Muscle of arm (tissue), 12 donors: ENCODE data around the gene BTBD9. TPM values are rescaled to one million over a fixed set of nuclear protein-coding genes. Genes with fewer than 3 reads are reported as not detected.

Experiments
- DNase-seq: peaks from one replicate; pipeline ENCODE4 v3.0.0-alpha.2; 2013
- polyA plus RNA-seq, 12 donors: library from polyadenylated mRNA; unstranded; fragments of 120-200 nt; gene quantifications; one replicate each; pipeline ENCODE4 v1.2.1, GENCODE V29; 2013; ENCODE audit not compliant: insufficient read length in 12 of 12

Gene BTBD9
- polyA plus RNA-seq, 12 donors, result 7.6 to 9.8 (median 8.5) TPM; not detected in 1

- no peak for DNase-seq
Measured at GRCh38 chr6:38198219-38198618, 441.5 kb downstream of the BTBD9 start.

DNA sequence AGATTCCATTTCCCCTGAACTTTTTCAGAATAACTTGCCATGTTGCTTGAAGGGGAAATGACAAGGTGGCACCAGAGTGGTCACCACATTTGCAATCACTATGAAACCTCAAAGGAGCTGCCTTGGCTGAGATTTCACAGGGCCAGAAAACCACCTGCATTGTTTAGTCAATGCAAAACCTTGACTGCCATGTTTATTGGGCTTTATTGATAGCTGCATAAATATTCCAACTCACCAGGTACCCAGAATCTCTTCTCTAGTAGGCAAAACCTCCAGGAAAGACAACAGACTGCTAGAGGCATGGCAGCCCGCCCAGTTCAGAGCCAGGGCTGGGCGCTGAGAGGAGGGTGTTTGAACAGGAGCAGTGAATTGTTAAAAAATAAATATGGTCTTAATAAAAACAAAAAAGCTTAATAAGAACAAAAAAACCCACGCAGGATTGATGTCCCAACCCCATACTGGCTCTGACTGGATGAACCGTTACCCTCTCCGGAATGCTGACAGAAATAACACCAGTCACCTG is 444.6 kb downstream of the BTBD9 start:
- DNase-seq, result no peak

- DNase-seq, result no peak
Measured at GRCh38 chr6:38194589-38194988, 445.1 kb downstream of the BTBD9 start.

GRCh38 chr6:38194282-38194572 is 445.5 kb downstream of the BTBD9 start:
- no peak for DNase-seq

DNA sequence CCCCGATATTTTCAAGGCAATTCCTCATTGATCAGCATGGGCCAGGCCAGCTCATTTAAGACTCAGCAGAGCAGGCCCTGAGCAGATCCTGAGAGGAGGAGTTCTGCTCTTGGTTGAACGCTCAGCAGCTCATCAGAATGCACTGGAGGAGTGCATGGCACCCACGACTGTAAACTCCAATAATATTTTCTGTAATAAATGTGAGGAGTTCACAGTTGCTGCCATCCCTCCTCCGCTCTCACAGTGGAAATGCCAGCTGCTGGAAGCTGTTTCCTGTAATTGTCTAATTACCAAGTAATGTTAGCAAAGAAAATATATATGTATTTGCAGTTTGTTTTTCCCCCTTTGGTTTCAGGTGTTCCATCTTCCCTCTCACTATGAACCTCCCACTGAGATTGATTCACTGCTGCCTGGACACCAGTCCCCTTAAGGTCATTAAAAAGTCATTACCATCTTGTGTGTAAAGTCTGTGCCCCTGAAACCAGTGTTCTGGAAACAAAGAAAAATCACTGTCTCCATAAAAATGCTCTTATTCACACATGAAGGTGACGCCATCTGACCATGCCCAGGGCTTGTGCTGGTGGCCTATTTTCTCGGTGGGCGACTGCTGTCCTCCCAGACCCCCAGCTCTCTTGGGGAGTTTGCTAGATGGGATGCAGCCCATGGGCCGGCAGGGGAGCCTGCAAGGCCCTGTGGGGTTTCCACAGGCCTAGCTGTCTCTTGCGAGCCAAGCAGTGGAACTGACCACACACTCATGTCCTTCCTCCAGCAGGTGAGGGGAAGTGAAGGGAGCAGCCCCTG is 446.0 kb downstream of the BTBD9 start:
- DNase-seq, result no peak

DNA sequence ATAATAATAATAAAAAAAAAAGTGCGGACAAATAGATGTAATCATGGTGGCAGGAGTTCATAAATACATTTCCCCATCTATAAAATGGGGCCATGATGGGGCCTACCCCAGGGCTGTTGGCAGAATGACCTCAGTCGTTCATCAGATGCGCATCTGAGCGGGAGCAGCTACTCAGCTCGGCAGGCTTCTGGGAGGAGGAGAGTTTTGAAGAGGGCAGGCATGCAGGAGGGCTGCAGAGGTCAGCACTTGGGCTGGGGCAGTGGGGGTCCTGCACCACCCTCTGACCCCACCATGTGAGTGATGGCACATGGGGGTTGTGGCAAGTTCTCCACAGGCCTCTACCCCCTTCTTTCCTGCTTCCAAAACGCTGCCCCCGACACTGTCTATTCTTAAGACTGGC is 446.7 kb downstream of the BTBD9 start:
- DNase-seq, result no peak

GRCh38 chr6:38192487-38192886 is 447.2 kb downstream of the BTBD9 start:
- DNase-seq, result no peak

GRCh38 chr6:38192011-38192410 is 447.7 kb downstream of the BTBD9 start:
- no peak for DNase-seq

DNA sequence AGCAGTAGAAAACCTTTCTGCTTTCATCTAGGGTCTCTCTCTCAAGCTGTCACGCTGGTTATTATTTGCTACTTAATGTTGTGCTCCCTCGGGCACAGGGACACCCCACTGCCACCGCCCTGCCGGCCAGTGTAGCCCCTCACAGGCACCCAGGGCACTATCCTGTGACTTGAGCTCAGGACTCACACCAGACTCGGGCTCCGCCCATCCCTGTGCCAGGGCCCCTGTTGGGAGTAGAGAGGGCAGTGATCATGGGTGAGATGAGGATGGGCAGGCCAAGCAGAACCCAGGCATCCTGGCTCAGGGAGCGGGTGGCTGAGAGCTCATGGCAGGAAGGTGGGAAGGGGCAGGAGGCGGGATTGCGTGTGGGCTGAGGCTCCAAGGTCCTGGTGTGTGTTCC is 448.3 kb downstream of the BTBD9 start:
- no peak for DNase-seq

GRCh38 chr6:38188677-38189335 is 450.9 kb downstream of the BTBD9 start:
- DNase-seq, result no peak

GRCh38 chr6:38187811-38188590 is 451.7 kb downstream of the BTBD9 start:
- no peak for DNase-seq

DNA sequence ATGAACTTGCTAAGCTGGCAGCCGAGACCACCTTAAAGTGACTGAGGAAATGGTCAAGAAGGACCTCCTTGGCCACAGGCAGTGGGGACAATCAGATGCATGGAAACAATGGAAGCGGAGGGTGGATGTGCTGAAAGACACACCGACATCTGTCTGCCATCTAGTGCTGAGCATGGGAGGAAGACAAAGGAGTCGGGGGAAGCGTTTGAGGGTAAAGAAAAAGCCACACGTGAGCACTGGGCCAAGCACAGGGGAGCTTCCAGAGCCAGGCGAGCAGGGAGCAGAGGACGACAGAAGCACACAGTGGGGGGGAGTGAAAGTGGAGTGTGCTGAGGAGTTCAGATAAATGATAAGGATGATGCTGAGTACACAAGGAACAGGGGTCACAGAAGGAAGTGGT is 452.4 kb downstream of the BTBD9 start:
- no peak for DNase-seq

- DNase-seq, result no peak
Measured at GRCh38 chr6:38185752-38186151, 454.0 kb downstream of the BTBD9 start.

DNA sequence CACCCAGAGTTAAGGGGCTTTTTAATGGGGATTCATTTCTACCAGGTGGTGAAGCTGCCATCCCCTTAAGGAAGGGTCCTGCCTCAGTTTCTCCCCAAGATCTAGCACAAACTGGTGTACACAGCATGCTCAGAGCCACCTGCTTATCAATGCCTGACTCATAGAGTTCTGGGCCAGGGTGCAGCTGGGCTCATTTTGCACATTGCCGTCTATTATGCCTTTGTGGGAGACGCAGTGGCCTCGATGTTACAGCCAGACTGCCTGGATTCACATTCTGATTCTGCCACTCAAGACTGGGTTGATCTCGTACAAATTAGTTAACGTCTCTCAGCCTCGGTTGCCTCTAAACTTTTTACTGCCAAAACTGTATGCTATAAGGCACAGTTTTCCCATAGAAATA is 454.5 kb downstream of the BTBD9 start:
- DNase-seq, result no peak

DNA sequence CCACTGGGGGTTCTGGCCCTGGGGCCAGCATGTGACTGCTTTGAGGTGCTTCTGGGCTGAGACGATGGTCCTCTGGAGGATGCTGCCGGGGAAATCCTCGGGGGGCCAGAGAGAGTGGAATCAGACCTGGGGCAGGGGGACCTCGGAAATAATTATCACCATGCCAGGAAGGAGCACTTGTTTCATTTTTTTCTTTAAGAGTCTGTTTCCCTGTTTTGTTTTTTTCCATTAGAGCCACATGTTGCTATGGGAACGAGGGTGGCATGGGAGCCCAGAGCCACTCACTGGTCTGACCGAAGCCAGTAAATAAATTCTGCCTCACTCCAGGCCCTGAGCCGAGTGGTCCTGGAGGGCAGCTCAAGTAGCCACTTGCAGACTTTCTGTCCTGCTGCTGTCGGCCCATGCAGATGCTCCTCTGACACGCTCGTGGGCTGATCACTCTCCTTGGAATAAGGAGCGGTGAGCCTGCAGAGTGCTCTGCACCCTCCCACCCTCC is 455.1 kb downstream of the BTBD9 start:
- no peak for DNase-seq

GRCh38 chr6:38183856-38184584 is 455.7 kb downstream of the BTBD9 start:
- no peak for DNase-seq

GRCh38 chr6:38182426-38182825 is 457.3 kb downstream of the BTBD9 start:
- DNase-seq, result no peak

DNA sequence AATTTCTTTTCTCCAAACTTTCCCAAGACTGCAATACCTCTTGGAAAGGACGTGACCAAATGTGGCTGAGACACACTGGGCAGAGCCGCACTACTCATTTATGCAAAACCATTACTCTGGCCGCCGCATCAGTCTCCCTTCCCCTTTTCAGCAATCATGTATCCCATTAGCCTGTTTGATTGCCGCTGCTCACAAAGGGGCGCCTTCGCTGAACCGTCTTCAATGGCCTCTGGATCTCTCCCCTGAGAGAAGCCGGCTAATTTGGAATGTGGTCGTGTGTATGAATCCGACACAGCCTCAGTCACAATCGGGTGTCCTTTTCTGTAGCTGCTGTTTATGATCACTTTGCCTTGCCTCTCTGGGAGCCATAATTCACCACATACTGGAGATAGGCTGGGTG is 459.1 kb downstream of the BTBD9 start:
- no peak for DNase-seq

DNA sequence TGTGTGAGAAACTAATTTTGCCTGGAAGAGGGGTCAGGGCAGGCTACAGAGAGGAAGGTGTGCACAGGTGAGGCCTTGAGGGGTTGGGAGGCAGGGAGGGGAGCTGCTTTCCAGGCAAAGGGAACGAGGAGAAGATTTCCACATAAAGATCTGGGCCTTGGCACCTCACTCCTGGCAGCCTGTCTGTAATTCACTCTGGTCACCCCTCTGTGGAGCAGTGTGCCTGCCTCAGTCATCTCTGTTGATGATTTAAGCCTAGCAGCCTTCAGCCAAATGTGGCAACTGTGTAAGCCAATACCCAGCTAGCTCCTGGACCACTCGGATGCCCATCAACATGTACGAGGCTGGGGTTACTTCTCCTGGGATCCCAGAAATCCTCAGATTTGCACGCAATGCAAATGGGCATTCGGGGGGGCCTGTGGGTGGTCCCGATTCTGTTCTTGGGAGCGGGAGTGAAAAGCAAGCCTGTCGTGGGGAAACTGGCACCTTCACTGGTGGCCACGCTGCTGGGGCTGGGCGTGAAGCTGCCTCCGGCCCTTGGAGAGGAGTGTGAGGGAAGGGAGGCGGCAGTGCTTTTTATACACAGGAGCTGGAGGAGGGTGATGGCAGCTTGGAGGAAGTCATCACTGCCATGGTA is 459.8 kb downstream of the BTBD9 start:
- DNase-seq, result no peak

DNA sequence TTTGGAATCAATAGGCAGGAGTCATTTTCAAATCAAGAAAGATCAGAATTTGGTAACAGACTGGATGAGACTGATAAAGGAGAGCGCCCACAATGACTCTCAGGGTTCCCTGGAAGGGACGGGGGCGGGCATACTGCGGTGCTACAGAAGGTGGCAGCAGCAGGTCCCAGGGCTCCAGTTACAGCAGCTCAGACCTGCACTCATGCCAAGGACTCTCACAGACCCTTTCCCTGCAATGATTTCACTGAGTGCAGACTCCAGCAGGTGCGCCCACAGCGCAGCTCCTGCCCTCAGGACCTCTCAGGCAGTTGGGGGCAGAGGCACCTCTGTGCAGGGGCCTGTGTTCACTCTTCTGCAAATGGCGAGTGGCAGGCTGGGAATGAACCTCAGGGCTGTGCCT is 460.4 kb downstream of the BTBD9 start:
- DNase-seq, result no peak

DNA sequence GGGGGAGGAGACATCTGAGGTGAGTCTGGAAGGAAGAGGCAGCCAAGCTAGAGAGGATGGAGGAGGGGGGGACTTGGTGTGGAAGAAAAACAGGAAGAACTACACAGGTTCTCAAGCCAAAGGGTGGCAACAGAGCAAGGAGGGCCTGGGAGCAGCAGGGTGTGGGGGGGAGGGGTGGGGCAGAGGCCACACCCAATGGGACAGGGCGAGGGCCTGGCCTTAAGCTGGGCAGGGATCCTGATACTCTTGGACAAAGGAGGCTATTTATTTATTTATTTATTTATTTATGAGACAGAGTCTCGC is 461.2 kb downstream of the BTBD9 start:
- no peak for DNase-seq
